NT2/D1 (cell line): ENCODE results near the gene PADI4.

Source experiments
- SUZ12 ChIP-seq: IDR thresholded peaks from 2 replicates; pipeline ENCODE4 v1.6.1; 2011; ENCODE audit not compliant: insufficient read length, insufficient read depth; ENCODE audit errors: extremely low read depth
- YY1 ChIP-seq: IDR thresholded peaks from 2 replicates; pipeline ENCODE4 v1.6.1; 2011; ENCODE audit not compliant: insufficient read length, insufficient read depth

DNA sequence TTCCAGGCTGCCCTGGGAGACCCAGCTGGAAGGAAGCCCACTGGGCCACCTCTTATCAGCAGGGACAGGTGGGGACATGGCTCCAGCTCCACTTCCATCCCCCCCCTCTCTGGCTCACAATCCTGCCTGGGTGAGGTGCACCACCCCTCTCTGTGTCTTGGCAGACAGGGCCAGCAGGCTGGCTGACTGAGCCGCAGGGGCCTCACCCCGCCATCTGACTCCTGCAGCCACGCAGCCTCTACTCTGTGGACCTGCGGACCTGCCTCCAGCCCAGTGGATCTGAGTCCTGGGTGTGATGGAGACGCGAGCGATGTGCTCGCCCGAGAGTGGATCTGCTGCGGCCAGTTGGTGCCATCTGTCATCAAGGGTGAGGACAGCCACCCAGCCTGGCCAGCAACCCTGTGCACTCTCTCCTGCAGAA lies 101.4 kb downstream of the PADI4 start:
- TF ChIP-seq SUZ12 = no peak
- no peak for TF ChIP-seq YY1
